Measurements from ENCODE around the gene SLC29A2. TPM values are rescaled to one million over a fixed set of nuclear protein-coding genes. Genes with fewer than 3 reads are reported as not detected.

SLC29A2 gene
- total and polyA plus RNA-seq, 2 of the 8 experiments (the other 6 are each of a cell fraction or from before 2014, with no cell fraction given), result 29.3 to 31.6 TPM

DNA sequence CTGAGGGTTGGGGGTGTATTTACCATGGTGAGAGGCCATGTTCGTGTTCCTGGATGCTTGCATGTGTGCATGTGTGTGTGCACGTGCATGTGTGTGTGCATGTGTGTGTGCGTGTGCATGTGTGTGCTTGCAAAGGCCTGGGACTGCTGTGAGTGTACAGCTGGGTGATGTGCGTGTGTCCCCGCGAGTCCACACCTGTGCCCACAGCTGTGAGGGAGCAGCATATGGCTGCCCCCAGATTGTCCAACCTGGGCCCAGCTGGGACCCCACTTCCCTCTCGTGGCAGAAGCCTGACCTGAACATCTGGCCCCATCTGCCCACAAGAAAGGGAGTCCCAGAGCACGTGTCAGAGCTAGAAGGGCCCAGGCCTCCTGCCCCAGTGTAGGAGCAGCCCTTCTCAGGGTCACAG lies 46.3 kb downstream of the SLC29A2 start:
- ChIA-PET POLR2A (ENCODE audit: partially characterized antibody) (interaction anchor here (1.2 to 2.2 kb wide), 2 partner anchors 12 to 14 kb away, joined by 3 to 6 read pairs; no protein-coding TSS in a partner anchor), CTCF (ENCODE audit: partially characterized antibody) (interaction anchor here (4.0 kb wide), 1 partner anchor 12 kb away, joined by 73 read pairs; no protein-coding TSS in a partner anchor)
- peak overlapping the region; percentile 76 for H2BK5ac ChIP-seq (ENCODE audit: low read depth, low read length)
- H2BK12ac ChIP-seq (ENCODE audit: low read depth, low read length), result peak overlapping the region; percentile 89; the same call in 1 of the 2 replicates
- no peaks in the 10 kb centered on the region for H3K9me3 ChIP-seq (ENCODE audit: insufficient read depth in 2 of 2, low read depth in 1 of 2, low read length in 1 of 2)
- no peak overlapping the region for H3K4me2 ChIP-seq (ENCODE audit: insufficient read depth in 1 of 2, low read depth in 2 of 2, low read length in 2 of 2)
- H3K4me1 ChIP-seq (replicated peaks in 1 of 4; ENCODE audit: control insufficient read depth in 3 of 4, insufficient read depth in 4 of 4, low read length in 3 of 4), result peaks cover 5 to 13% (median 8%) of the 10 kb centered on the region in 4 experiments; a peak in 6 of 7 replicates
- no peak overlapping the region for H3K56ac ChIP-seq (replicated peaks; ENCODE audit: insufficient read length, low read depth, low read length)
- 95% methylated on average over 8 of the region's 8 CpGs; no CpG with 5 or more reads in 1 of the 2 experiments for WGBS, 2 experiments (ENCODE audit: extremely low coverage in 1 of 2, insufficient coverage in 1 of 2, insufficient read length in 1 of 2, insufficient replicate concordance in 2 of 2, low coverage in 1 of 2, low lambda C conversion rate in 2 of 2, missing lambda C conversion rate in 1 of 2)
- no peaks in the 10 kb centered on the region for H3K79me1 ChIP-seq (ENCODE audit: low read depth, low read length)
- H3K9ac ChIP-seq (replicated peaks in 1 of 4; ENCODE audit: extremely low read depth in 1 of 4, low read depth in 3 of 4, low read length in 3 of 4), result no peak overlapping the region
- H2AK5ac ChIP-seq (ENCODE audit: low read depth, low read length), result no peak overlapping the region
- H4K91ac ChIP-seq (replicated peaks; ENCODE audit: insufficient read length, low read length), result peak overlapping the region; percentile 0
- no peak overlapping the region for H4K5ac ChIP-seq (ENCODE audit: insufficient read length, low read depth, low read length)
- no peak overlapping the region for H3K23ac ChIP-seq (ENCODE audit: insufficient read length)
- no peak overlapping the region for H2AFZ ChIP-seq (ENCODE audit: low read length)
- H3K18ac ChIP-seq (ENCODE audit: extremely low read depth, low read length), result peak overlapping the region; percentile 94; the same call in 1 of the 2 replicates
- peak overlapping the region; percentile 99; the same call in 1 of the 2 replicates for H2BK20ac ChIP-seq (ENCODE audit: low read length)
- H3K14ac ChIP-seq (ENCODE audit: insufficient read length), result no peak overlapping the region
- no peak overlapping the region for H3K4me3 ChIP-seq (ENCODE audit: extremely low read depth in 1 of 4, insufficient read depth in 2 of 4, low read depth in 3 of 4, low read length in 4 of 4)
- H3K4ac ChIP-seq (replicated peaks; ENCODE audit: insufficient read length, low read depth, low read length), result no peak overlapping the region
- H3K79me2 ChIP-seq (ENCODE audit: control insufficient read depth in 1 of 2, insufficient read depth in 2 of 2, low read length in 2 of 2), result no peaks in the 10 kb centered on the region
- no peak for FAIRE-seq
- no peak overlapping the region for H2BK120ac ChIP-seq (replicated peaks; ENCODE audit: low read depth, low read length)
- H3K23me2 ChIP-seq (ENCODE audit: low read depth, low read length), result peaks cover 3% of the 10 kb centered on the region; the same call in 1 of the 2 replicates
- H3K36me3 ChIP-seq (ENCODE audit: control insufficient read depth in 2 of 4, insufficient read depth in 4 of 4, low read length in 3 of 4), result no peaks in the 10 kb centered on the region
- no peaks in the 10 kb centered on the region for H4K20me1 ChIP-seq (replicated peaks in 1 of 2; ENCODE audit: control insufficient read depth in 1 of 2, insufficient read depth in 2 of 2, low read length in 2 of 2)
- peaks cover 0 to 7% (median 6%) of the 10 kb centered on the region in 4 experiments; a peak in 3 of 7 replicates for H3K27me3 ChIP-seq (replicated peaks in 1 of 4; ENCODE audit: control insufficient read depth in 3 of 4, extremely low read depth in 1 of 4, insufficient read depth in 3 of 4, low read length in 3 of 4)
- H2BK15ac ChIP-seq (ENCODE audit: low read length), result peak overlapping the region; percentile 100
- H3K27ac ChIP-seq (ENCODE audit: low read depth, low read length), result no peak overlapping the region
- H4K8ac ChIP-seq (ENCODE audit: extremely low read depth, insufficient read depth, low read length), result no peak overlapping the region
- DNase-seq (ENCODE audit: low read depth in 1 of 2, low spot score in 2 of 2), result no peak
- no peak for TF ChIP-seq CEBPB (IDR thresholded peaks at IDR 0.05; ENCODE audit: low read depth, low read length)
- TF ChIP-seq CHD1 (IDR thresholded peaks at IDR 0.05; ENCODE audit: low read depth, low read length), result no peak
- no peak for TF ChIP-seq JUN (IDR thresholded peaks at IDR 0.05; ENCODE audit: low read depth, low read length)
- TF ChIP-seq POU5F1 (IDR thresholded peaks at IDR 0.05; ENCODE audit: low read depth, low read length), result no peak
- no peak for TF ChIP-seq POLR2AphosphoS5 (IDR thresholded peaks at IDR 0.05; ENCODE audit: low read depth, low read length)
- no peak for TF ChIP-seq KDM1A (IDR thresholded peaks at IDR 0.05; ENCODE audit: borderline replicate concordance, low read length)
- TF ChIP-seq FOSL1 (IDR thresholded peaks at IDR 0.05; ENCODE audit: insufficient read depth, low read depth, low read length), result no peak
- no peak for TF ChIP-seq NANOG (IDR thresholded peaks at IDR 0.05; ENCODE audit: insufficient read depth, low read depth, low read length, poor library complexity, severe bottlenecking)
- TF ChIP-seq ASH2L (IDR thresholded peaks at IDR 0.05; ENCODE audit: low read length), result no peak
- no peak for TF ChIP-seq SIN3A (conservative IDR thresholded peaks at IDR 0.05 in 1 of 2, IDR thresholded peaks at IDR 0.05 in 1 of 2; ENCODE audit: low read depth in 1 of 2, low read length in 2 of 2)
- no peak for TF ChIP-seq JUND (IDR thresholded peaks at IDR 0.05; ENCODE audit: low read length)
- TF ChIP-seq RFX5 (IDR thresholded peaks at IDR 0.05; ENCODE audit: borderline replicate concordance, low read depth, low read length), result no peak
- TF ChIP-seq HDAC6 (IDR thresholded peaks at IDR 0.05; ENCODE audit: low read depth, low read length), result no peak
- no peak for TF ChIP-seq TAF1 (IDR thresholded peaks at IDR 0.05; ENCODE audit: low read depth, low read length)
- no peak for TF ChIP-seq GABPA (IDR thresholded peaks at IDR 0.05; ENCODE audit: borderline replicate concordance, insufficient read depth, low read length)
